GM10266 (cell line): ENCODE measurements around the gene LIX1.

Source experiments
- DNase-seq: peaks from one replicate; pipeline ENCODE4 v3.0.0; 2012; ENCODE audit errors: extremely low spot score
- TF ChIP-seq, protein P1 (sequence below): IDR thresholded peaks from 2 replicates; pipeline ENCODE4 v1.5.1; 2012; ENCODE audit warnings: mild to moderate bottlenecking, low read depth; ENCODE audit not compliant: control insufficient read depth, insufficient read depth; ENCODE audit errors: missing control alignments

Gene LIX1

DNA sequence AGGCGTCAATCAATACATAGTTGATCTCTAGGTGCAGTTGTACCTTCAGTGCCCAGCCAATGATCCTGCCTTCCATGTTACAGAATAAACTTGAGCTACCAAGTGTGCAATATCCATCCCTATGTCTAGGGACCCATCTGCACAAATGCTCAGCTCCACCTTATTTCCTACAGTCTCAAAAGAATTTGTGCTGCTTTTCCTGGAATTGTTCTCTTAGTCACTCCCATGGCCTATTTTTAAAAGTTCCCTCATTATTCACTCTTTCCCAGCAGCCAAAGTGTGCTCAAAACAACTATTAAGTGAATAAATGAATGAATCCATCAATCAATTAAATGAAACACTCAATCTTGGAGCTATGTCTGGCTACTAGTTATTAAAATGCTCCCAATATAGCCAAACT lies 14.7 kb downstream of the LIX1 start:
- TF ChIP-seq, protein P1, sequence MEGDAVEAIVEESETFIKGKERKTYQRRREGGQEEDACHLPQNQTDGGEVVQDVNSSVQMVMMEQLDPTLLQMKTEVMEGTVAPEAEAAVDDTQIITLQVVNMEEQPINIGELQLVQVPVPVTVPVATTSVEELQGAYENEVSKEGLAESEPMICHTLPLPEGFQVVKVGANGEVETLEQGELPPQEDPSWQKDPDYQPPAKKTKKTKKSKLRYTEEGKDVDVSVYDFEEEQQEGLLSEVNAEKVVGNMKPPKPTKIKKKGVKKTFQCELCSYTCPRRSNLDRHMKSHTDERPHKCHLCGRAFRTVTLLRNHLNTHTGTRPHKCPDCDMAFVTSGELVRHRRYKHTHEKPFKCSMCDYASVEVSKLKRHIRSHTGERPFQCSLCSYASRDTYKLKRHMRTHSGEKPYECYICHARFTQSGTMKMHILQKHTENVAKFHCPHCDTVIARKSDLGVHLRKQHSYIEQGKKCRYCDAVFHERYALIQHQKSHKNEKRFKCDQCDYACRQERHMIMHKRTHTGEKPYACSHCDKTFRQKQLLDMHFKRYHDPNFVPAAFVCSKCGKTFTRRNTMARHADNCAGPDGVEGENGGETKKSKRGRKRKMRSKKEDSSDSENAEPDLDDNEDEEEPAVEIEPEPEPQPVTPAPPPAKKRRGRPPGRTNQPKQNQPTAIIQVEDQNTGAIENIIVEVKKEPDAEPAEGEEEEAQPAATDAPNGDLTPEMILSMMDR = no peak
- no peak for DNase-seq

DNA sequence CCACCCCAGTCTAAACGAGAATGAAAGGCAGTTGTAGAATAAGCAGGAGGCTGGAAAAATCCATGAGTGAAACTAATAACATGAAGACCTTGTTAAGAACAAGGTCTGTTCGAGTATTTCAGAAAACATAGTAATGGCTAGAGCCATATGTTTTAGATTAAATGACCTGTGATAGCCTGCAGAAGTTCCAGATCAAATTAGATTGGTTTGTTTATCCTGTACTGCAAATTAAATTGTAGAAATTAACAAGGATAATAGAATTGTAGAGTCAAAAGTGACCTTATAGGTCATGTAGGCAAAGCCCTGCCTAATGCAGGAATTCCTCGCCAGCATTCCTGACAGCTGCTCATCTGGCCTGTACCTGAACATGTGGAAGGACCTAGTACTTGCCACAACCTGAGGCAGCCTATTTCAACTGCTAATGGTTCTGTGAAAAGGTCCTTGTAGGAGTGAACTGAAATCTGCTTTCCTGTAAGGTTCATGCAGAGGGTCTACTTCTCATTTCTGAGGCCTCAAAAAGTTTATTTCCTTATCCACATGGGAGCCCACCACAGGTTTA lies 17.2 kb downstream of the LIX1 start:
- no peak for DNase-seq
- TF ChIP-seq, protein P1 = no peak

DNA sequence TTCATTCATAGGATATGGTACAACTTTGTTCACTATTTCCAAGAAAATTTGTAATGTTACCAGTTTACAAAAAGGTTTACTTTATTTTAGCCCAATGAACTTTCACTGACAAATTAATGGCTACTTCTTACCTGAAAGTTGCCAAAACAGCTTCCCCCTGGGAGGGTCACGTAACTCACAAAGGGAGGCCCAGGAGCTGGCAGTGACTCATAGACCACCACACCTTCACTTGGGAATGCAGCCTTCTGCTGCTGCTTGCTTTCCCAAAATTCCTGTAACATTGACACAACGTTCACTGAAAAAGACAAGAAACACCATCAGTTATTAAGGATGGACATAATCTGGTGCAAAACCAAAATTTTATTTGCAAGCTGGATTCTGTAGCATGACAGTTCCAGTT lies 18.1 kb downstream of the LIX1 start:
- DNase-seq = no peak
- TF ChIP-seq, protein P1 = no peak

DNA sequence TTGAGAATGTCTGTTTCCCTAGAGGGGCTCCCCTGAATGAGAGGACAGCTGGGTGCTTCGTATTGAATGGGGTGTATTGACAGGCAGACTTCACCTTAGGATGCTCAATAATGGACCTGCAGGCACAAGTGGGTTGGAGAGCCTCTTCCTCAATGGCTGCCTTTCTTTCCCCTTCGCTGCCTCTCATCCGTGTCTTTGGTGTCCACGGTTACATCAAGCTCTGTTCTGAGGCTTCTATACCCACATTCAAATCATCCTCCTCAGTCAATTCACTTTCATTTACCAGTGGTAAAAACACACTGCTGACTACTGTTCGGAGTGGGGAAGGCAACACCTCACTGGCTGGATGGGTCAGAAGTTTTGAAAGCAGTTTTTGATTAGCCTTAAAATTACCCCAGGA lies 20.6 kb downstream of the LIX1 start:
- TF ChIP-seq, protein P1 = no peak
- no peak for DNase-seq

DNA sequence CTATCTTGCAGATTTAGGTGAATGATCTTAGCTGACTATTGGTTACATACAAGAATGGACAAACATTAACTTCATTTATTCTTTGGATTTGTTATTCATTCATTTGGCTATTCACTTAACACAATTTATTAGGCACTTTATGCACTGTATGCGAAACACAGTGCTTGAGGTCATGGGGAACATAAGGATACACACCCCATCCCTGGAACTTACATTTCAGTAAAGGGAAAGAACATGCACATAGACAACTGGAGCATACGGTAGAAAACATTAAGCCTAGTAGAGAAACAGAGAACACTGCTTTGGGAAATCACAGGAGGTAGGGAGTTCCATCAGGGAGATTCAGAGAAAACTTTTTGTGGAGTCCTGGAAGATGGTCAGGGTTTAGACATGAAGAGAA lies 22.2 kb downstream of the LIX1 start:
- TF ChIP-seq, protein P1 = no peak
- DNase-seq = no peak

DNA sequence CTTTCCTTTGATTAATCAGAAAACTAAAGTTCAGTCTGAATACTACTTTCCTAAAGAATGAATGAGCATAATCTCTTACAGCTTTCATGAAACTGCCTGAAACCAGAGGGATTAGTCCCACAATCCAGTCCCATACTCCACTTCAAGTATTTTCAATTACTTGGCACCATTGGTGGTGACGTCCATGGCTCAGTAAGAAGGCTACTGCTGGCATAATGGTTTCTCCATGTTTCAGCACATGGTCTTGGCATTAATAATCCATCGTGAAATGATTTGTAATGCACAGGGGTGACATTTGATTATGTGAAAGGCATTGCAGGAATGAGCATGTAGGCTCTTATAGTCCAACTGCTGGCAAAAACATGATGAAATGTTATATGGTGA lies 23.4 kb downstream of the LIX1 start:
- no peak for DNase-seq
- TF ChIP-seq, protein P1 = no peak

DNA sequence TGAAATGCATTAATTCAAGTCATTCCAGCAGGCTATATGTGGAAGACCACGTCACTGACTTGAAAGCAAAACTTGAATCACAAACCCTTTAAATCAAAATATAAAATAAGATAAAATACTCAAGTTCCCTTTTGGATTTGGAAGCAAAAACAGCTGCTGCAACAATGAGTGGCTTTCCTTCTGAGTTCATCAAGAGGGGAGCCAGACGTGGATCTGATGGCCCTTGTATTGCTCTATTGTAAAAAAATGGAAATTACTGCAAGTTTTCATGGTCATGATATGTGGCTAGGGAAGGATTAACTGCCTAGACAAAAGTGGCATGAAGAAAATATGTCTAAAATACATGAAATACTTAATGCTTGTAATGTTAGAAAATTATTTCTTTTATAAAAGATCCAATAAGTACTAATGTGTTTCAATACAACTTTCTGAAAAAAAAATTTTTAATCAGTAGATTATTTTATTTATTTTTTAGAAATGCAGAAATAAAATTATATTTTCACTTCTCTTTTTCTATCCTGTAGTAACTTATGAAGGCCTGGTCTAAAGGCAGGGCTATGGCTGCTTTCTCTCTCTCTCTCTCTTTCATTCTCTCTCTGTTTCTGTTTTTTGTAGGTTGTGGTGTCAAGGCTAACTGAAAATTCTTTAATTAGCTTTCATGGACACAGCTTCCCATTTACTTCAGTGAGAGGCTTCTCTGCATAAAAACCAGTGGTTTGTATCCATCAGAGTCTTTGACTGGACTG lies 24.0 kb downstream of the LIX1 start:
- DNase-seq = peak; percentile 8
- TF ChIP-seq, protein P1 = no peak
